Gastroesophageal sphincter (tissue), 4 donors: Measurements from ENCODE around the gene LPCAT1. TPM values are rescaled to one million over a fixed set of nuclear protein-coding genes. Genes with fewer than 3 reads are reported as not detected.
A peak's percentile ranks its signal among the peaks of the same experiment; 100 is the strongest.

ENCODE experiments used
- ATAC-seq: fragments of 150-250 bp; one replicate; pipeline ENCODE4 v1.9.1; 2016; ENCODE audit warnings: mild to moderate bottlenecking, moderate library complexity
- H3K27ac ChIP-seq, 4 donors: fragments of 200-600 bp; sonication (generic) in 3 of 4; 1 replicate in 3 of 4; 2 replicates in 1 of 4; pipeline ENCODE4 v1.5.1; 2016 to 2019
- H3K27me3 ChIP-seq: fragments of 200-600 bp; sonication (generic); one replicate; pipeline ENCODE4 v1.5.1; 2019
- H3K36me3 ChIP-seq, 2 donors: fragments of 200-600 bp; sonication (generic); one replicate each; pipeline ENCODE4 v1.5.1; 2019; ENCODE audit warnings: control low read depth in 1 of 2
- H3K4me1 ChIP-seq, 3 donors: fragments of 200-600 bp; sonication (generic); 1 replicate in 2 of 3; 2 replicates in 1 of 3; pipeline ENCODE4 v1.5.1; 2016 to 2019; ENCODE audit warnings: control low read depth in 2 of 3
- H3K4me3 ChIP-seq, 2 donors: fragments of 200-600 bp; sonication (generic); one replicate each; pipeline ENCODE4 v1.5.1; 2019; ENCODE audit warnings: mild to moderate bottlenecking in 1 of 2, moderate library complexity in 1 of 2
- H3K9me3 ChIP-seq, 3 donors: fragments of 200-600 bp; sonication (generic); one replicate each; pipeline ENCODE4 v1.5.1; 2017 to 2019; ENCODE audit warnings: control low read depth in 2 of 3
- CTCF ChIP-seq, 4 experiments: fragments of 200-600 bp in 2 of 4; fragments of 450-650 bp in 2 of 4; sonication (generic) in 1 of 4; IDR thresholded peaks; one replicate each; pipeline ENCODE4 v1.5.1; 2017 to 2019; ENCODE audit warnings: antibody characterized with exemption in 4 of 4, mild to moderate bottlenecking in 2 of 4, moderate library complexity in 2 of 4
- EP300 ChIP-seq: sonication (generic); formaldehyde crosslinking; IDR thresholded peaks from one replicate; pipeline ENCODE4 v1.6.1; 2017; ENCODE audit warnings: antibody characterized with exemption, mild to moderate bottlenecking
- POLR2A ChIP-seq, 2 donors: fragments of 450-650 bp; IDR thresholded peaks; one replicate each; pipeline ENCODE4 v1.6.1; 2017; ENCODE audit warnings: antibody characterized with exemption in 2 of 2, mild to moderate bottlenecking in 2 of 2, moderate library complexity in 1 of 2
- POLR2AphosphoS5 ChIP-seq: sonication (generic); formaldehyde crosslinking; IDR thresholded peaks from one replicate; pipeline ENCODE4 v1.6.1; 2017; ENCODE audit warnings: antibody characterized with exemption
- WGBS, 2 donors: methylation state at CpG; one replicate each; pipeline ENCODE4 v1.1.5; 2018; ENCODE audit warnings: low coverage in 1 of 2; 5-methylcytosine and 5-hydroxymethylcytosine counted together
- total RNA-seq, 4 donors: library from RNA; depleted of rRNA; stranded (reverse); fragments of >200 nt; gene quantifications; one replicate each; pipeline ENCODE4 v1.1.0, GENCODE V29; 2016

Gene LPCAT1
- total RNA-seq, 4 donors from 2014 or later, result 20.3 to 52.6 (median 31.8) TPM

GRCh38 chr5:1481959-1482331 is 41.8 kb downstream of the LPCAT1 start:
- no peaks in the 10 kb centered on the region for H3K27me3 ChIP-seq
- H3K4me1 ChIP-seq, result no peaks in the 10 kb centered on the region
- TF ChIP-seq POLR2A (IDR thresholded peaks at IDR 0.05), result no peak
- TF ChIP-seq EP300, result no peak
- TF ChIP-seq CTCF (IDR thresholded peaks at IDR 0.05), result no peak
- TF ChIP-seq POLR2AphosphoS5, result no peak
- ATAC-seq, result no peak
- no peaks in the 10 kb centered on the region for H3K9me3 ChIP-seq
- 80% methylated on average over 1 of the region's 12 CpGs; no CpG with 5 or more reads in 1 of the 2 donors for WGBS, 2 donors
- peaks cover 0 to 77% of the 10 kb centered on the region in 2 donors for H3K36me3 ChIP-seq
- no peak overlapping the region for H3K4me3 ChIP-seq
- no peak overlapping the region for H3K27ac ChIP-seq

DNA sequence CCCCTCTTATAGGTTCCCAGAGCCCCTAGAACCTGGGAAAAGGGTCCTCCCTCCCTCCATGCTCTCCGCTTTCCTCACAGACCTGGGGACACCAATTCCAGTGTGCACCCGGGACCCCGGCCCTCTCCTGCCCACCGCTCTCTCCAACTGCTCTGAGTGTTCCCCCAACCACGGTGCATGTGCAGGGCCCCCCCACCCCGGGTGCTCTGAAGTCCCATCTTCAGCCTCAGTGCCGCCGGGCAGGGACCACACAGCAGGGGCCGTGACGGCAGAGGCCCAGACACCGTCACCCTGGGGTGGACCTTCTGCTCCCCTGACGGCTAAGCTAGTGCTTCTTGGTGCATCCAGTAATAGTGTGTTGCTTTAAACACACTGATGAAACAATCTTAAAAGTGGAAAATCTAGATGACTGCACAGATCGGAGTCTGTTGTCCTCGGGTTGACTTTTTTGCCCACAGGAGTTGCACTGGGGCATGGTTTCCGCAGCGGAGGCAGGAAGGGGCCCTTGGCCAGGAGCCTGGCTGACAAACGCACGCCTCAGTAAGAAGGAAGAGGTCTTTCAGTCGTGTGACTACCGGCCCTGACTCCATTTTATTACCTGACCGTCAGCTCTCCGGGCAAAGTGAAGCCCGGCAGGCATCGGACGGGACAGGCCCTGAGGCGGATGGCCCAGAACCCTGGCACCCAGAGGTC is 42.3 kb downstream of the LPCAT1 start:
- no peak for ATAC-seq
- TF ChIP-seq CTCF (IDR thresholded peaks at IDR 0.05) (no peak), EP300 (no peak), POLR2AphosphoS5 (no peak), POLR2A (IDR thresholded peaks at IDR 0.05) (no peak)
- Histone ChIP-seq H3K9me3 (no peaks in the 10 kb centered on the region), H3K4me3 (no peak overlapping the region), H3K27me3 (no peaks in the 10 kb centered on the region), H3K4me1 (no peaks in the 10 kb centered on the region), H3K36me3 (peaks cover 0 to 77% of the 10 kb centered on the region in 2 donors), H3K27ac (no peak overlapping the region)
- 80 to 94% methylated on average over 7 to 8 of the region's 26 CpGs for WGBS, 2 donors

DNA sequence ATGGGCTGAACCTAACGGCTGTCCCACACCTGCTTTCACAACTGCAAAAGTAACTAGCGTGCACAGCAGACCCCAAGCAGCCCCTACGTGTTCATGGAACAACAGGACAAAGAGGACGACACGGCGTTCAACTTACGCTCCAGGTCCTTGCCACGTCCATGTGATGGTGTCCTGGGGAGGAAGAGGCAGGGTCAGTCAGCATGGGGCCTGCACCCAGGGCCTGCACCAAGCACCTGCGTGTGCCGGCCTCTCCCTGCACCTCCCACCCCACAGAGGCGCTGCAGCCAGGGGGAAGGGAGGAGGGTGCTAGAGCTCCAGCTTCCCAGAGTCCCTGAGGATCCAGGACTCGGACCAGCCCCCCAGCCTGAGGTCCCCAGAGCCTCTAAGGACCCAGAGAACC is 43.0 kb downstream of the LPCAT1 start:
- Histone ChIP-seq H3K27me3 (no peaks in the 10 kb centered on the region), H3K36me3 (peaks cover 0 to 77% of the 10 kb centered on the region in 2 donors), H3K27ac (peak overlapping the region in 2 of 4 donors; percentile 43 to 54), H3K4me3 (no peak overlapping the region), H3K4me1 (no peaks in the 10 kb centered on the region), H3K9me3 (no peaks in the 10 kb centered on the region)
- TF ChIP-seq POLR2AphosphoS5 (no peak), POLR2A (IDR thresholded peaks at IDR 0.05) (no peak), EP300 (no peak), CTCF (IDR thresholded peaks at IDR 0.05) (no peak)
- WGBS, 2 donors, result 63% methylated on average over 3 of the region's 12 CpGs; no CpG with 5 or more reads in 1 of the 2 donors
- no peak for ATAC-seq

DNA sequence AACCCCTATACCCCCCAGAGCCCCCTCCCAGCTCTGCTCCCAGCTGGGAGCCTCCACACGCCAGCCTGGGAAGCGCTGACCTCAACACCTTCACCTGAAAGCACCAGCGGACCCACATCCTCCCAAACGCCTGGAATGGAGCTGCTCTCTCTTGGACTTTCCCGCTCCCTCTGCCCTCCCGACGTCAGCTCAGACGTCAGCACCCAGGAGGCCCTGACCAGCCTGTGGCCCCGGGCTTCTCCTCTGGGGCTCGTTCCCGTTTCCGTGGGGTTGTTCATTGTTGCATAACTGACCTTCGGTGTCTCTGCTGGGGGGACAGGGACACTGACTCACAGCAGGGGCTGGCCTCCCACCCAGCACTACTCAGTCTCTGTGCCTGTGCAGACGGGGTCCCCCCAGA is 43.5 kb downstream of the LPCAT1 start:
- Histone ChIP-seq H3K4me1 (no peaks in the 10 kb centered on the region), H3K27ac (peak overlapping the region in 2 of 4 donors; percentile 43 to 54), H3K9me3 (no peaks in the 10 kb centered on the region), H3K27me3 (no peaks in the 10 kb centered on the region), H3K36me3 (peaks cover 0 to 77% of the 10 kb centered on the region in 2 donors), H3K4me3 (no peak overlapping the region)
- WGBS, 2 donors, result no CpG with 5 or more reads among the region's 14 CpGs
- peak; percentile 48 for ATAC-seq
- TF ChIP-seq POLR2A (IDR thresholded peaks at IDR 0.05) (no peak), CTCF (IDR thresholded peaks at IDR 0.05) (no peak)

DNA sequence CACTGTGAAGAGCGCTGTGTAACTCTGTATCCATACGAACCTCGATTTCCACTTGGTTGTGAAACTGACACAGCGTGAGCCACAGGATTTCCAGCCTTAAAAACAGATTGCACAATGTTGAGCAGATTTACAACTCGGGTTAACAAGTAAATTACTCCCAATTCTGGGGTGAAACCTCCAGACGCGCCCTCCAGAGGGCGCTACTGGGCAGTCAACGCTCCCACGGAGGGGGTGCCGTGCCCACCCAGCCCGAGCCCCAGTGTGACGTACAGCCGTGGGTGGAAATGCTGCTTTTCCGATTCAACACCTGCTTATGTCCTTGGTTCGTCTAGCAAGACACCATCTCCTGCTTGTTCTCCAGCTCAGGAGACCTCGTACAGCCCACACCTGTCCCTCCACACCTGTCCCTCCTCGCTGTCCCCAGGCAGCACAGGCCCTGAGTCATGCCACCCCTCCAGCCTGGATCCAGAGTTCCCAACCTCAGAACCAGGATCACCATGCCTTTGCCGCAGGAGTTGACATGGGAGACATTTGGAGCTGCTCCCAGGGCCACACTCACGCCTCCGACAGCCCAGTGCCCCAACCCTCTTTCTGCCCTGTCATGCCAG is 44.1 kb downstream of the LPCAT1 start:
- H3K27ac ChIP-seq, result peak overlapping the region in 2 of 4 donors; percentile 43 to 54
- no peaks in the 10 kb centered on the region for H3K4me1 ChIP-seq
- whole genome bisulfite sequencing, 2 donors, result 50 to 73% methylated on average over 5 to 9 of the region's 21 CpGs
- TF ChIP-seq CTCF (IDR thresholded peaks at IDR 0.05) (peak in 3 of 4 experiments; percentile 54 to 70 (median 55)), POLR2A (IDR thresholded peaks at IDR 0.05) (no peak), POLR2AphosphoS5 (no peak), EP300 (no peak)
- no peaks in the 10 kb centered on the region for H3K9me3 ChIP-seq
- H3K27me3 ChIP-seq, result no peaks in the 10 kb centered on the region
- H3K4me3 ChIP-seq, result no peak overlapping the region
- peaks cover 0 to 77% of the 10 kb centered on the region in 2 donors for H3K36me3 ChIP-seq
- ATAC-seq, result peak; percentile 62
